ENCODE results near the gene LGR6.

DNA sequence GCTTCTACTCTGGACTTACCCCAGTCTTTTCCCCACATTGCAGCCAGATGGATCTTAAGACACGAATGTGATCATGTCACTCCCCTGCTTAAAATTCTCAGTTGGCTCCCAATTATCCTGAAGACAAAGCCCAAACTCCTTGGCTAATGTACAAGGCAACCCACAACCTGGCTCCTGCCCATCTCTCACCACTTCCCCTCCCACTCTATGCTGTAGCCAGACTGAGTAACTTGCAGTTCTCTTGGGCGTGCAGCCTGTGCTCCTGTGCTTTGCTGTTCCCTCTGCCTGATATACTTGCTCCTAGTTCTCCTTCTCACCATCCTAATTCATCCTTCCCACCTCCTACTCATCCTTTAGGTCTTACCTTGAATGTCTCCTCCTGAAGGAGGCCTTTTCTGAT, 56.2 kb downstream of the LGR6 start:
- TF ChIP-seq POLR2A (IDR thresholded peaks at IDR 0.05): no peak
- TF ChIP-seq, protein P1, sequence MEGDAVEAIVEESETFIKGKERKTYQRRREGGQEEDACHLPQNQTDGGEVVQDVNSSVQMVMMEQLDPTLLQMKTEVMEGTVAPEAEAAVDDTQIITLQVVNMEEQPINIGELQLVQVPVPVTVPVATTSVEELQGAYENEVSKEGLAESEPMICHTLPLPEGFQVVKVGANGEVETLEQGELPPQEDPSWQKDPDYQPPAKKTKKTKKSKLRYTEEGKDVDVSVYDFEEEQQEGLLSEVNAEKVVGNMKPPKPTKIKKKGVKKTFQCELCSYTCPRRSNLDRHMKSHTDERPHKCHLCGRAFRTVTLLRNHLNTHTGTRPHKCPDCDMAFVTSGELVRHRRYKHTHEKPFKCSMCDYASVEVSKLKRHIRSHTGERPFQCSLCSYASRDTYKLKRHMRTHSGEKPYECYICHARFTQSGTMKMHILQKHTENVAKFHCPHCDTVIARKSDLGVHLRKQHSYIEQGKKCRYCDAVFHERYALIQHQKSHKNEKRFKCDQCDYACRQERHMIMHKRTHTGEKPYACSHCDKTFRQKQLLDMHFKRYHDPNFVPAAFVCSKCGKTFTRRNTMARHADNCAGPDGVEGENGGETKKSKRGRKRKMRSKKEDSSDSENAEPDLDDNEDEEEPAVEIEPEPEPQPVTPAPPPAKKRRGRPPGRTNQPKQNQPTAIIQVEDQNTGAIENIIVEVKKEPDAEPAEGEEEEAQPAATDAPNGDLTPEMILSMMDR (IDR thresholded peaks at IDR 0.05): no peak

Measured in Peyer's patch (tissue), 4 donors.